Bronchial epithelial cell (primary cell): Measurements from ENCODE around the gene PSEN2. TPM values are rescaled to one million over a fixed set of nuclear protein-coding genes. Genes with fewer than 3 reads are reported as not detected.
A peak's percentile ranks its signal among the peaks of the same experiment; 100 is the strongest.

ENCODE experiments used
- DNase-seq: peaks from one replicate; pipeline ENCODE4 v3.0.0-alpha.2; 2010; ENCODE audit warnings: low read depth
- FAIRE-seq: peaks from 2 replicates; lab custom pipeline; 2011; peaks lifted over from hg19 to GRCh38; lab: Jason Lieb, UNC
- H3K27me3 ChIP-seq: 2 replicates; pipeline ENCODE4 v1.5.1; 2011; ENCODE audit warnings: low read length; ENCODE audit not compliant: control insufficient read depth, insufficient read depth
- H3K36me3 ChIP-seq: 2 replicates; pipeline ENCODE4 v1.5.1; 2011; ENCODE audit warnings: low read length; ENCODE audit not compliant: control insufficient read depth, insufficient read depth
- H3K4me3 ChIP-seq: 2 replicates; pipeline ENCODE4 v1.5.1; 2011; ENCODE audit warnings: mild to moderate bottlenecking, low read depth, low read length, control low read depth
- total RNA-seq: library from RNA; depleted of rRNA; stranded (reverse); fragments of >200 nt; gene quantifications from 2 replicates; pipeline ENCODE4 v1.2.1, GENCODE V29; 2014
- TF ChIP-seq, protein P1 (sequence below): IDR thresholded peaks from 2 replicates; pipeline ENCODE4 v1.5.1; 2011; ENCODE audit warnings: mild to moderate bottlenecking, moderate library complexity, low read length, control low read depth, inconsistent platforms; ENCODE audit not compliant: insufficient read depth, severe bottlenecking

The PSEN2 gene
- total RNA-seq: 20.3 and 20.6 TPM in 2 replicates

DNA sequence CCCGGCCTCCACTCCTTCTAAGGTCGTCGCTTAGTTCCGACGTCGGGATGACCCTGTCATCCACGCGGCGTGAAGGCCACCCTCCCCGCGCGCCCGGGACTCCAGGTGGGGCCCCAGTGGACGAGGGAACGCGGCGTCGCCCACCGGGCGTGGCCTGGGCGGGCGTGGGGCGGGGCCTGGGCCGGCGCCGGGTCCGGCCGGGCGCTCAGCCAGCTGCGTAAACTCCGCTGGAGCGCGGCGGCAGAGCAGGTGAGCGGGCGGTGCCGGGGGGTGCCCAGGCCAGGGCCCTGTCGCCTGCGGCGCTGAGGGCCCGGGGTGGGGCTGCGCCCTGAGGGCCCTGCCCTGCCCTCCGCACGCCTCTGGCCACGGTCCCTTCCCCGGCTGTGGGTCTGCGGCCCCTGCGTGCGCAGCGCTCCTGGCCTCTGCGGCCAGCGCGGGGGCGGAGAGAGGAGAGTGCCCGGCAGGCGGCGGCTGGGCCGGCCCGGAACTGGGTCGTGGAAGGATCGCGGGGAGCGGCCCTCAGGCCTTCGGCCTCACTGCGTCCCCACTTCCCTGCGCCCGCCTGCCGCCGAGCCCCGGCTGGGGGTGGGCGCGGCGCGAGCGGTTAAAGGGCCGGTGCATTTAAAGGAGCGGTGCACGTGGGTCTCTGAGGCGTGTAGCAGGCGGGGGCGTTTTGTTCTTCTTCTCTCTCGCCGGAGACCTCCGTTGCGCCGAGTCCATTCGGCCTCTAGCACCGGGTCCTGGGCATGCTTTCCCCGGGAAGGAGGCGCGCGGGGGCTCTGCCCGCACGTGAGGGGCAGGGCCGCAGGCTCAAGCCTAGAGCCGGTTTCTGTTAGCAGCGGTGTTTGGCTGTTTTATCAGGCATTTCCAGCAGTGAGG lies at the start of gene PSEN2:
Gene PSEN2 (plus strand): TSS at position 216 of the 879 bp plus-strand sequence. CDS start 11,292 bp downstream, outside the sequence.
- peak within 1 kb of the TSS; percentile 57 for H3K4me3 ChIP-seq
- no peaks in the 10 kb centered on the region for H3K36me3 ChIP-seq
- no peak for FAIRE-seq
- no peaks in the 10 kb centered on the region for H3K27me3 ChIP-seq
- TF ChIP-seq, protein P1, sequence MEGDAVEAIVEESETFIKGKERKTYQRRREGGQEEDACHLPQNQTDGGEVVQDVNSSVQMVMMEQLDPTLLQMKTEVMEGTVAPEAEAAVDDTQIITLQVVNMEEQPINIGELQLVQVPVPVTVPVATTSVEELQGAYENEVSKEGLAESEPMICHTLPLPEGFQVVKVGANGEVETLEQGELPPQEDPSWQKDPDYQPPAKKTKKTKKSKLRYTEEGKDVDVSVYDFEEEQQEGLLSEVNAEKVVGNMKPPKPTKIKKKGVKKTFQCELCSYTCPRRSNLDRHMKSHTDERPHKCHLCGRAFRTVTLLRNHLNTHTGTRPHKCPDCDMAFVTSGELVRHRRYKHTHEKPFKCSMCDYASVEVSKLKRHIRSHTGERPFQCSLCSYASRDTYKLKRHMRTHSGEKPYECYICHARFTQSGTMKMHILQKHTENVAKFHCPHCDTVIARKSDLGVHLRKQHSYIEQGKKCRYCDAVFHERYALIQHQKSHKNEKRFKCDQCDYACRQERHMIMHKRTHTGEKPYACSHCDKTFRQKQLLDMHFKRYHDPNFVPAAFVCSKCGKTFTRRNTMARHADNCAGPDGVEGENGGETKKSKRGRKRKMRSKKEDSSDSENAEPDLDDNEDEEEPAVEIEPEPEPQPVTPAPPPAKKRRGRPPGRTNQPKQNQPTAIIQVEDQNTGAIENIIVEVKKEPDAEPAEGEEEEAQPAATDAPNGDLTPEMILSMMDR: peak; percentile 25
- DNase-seq: peak; percentile 12

DNA sequence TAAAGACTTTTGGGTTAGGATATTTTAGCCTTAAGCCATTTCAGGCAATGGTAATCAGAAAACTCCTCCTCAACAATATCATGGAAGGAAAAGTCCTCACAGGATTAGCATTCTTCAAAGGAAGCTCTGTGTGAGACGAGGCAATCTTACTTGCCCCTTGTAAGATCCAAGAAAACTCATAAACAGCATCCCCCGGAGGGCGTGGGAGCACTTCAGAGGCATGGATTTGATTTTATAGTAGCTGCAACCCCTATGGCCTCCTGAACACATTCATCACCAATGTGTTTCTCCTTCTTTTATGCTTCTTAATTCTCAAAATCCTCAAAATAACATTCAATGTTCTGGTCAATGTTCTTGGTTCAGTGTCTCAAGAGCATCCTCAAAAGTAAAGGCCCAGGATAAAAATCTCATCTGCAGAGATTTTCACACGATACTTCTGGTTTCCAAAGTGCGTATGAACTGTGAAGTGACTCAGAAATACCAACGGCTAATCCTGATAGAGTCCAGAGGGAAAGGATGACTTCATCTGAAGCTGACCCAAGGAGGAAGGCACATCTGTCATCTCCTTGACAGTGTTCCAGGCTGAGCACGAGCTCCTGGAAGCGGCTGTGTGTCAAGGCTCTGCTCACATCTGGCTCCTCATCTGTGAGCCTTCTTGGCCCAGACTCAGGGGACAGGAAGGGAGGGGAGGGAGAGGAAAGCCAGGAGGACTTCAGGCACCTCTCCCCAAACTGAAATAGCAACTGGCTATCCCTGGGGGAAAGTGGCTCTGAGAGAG lies 49.3 kb upstream of the PSEN2 start:
- H3K27me3 ChIP-seq: no peaks in the 10 kb centered on the region
- H3K36me3 ChIP-seq: no peaks in the 10 kb centered on the region
- peak; percentile 95 for DNase-seq
- FAIRE-seq: peak; percentile 77
- TF ChIP-seq, protein P1: no peak
- H3K4me3 ChIP-seq: no peak overlapping the region

DNA sequence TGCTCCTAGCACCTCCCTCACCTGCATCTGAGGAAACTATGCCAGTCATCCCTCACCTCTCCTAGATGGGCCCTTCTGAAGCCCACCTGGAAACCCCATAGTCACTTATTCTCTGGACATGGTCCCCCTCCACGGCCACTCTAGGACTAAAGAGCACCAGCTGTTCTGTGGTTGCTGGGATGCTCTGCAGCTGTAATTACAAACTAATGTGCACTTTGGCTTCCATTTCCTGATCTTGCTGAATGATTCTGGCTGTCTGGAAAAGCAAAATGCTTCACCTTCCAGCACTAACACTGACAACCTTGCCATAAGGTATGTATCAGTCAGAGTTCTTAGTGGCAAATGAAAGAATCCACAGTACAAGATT lies 48.7 kb upstream of the PSEN2 start:
- Histone ChIP-seq H3K4me3 (no peak overlapping the region), H3K36me3 (no peaks in the 10 kb centered on the region), H3K27me3 (no peaks in the 10 kb centered on the region)
- DNase-seq (no peak), FAIRE-seq (no peak)
- TF ChIP-seq, protein P1: no peak

DNA sequence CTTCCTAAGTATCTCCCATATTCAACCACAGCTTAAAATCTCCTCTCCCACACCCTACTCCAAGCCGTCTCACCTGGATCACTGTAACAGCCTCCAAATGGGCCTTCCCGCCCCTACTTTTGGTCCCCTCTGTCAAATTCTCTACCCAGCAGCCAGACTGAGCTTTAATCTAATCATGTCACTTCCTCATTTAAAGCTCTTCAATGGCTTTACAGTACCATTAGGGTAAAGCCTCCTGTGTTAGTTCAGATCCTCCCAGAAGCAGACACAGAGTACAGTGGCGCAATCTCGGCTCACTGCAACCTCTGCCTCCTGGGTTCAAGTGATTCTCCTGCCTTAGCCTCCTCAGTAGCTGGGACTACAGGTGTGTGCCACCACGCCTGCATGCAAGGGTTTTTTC lies 46.8 kb upstream of the PSEN2 start:
- H3K4me3 ChIP-seq: no peak overlapping the region
- DNase-seq (no peak), FAIRE-seq (no peak)
- H3K27me3 ChIP-seq: no peaks in the 10 kb centered on the region
- no peaks in the 10 kb centered on the region for H3K36me3 ChIP-seq
- TF ChIP-seq, protein P1: no peak

DNA sequence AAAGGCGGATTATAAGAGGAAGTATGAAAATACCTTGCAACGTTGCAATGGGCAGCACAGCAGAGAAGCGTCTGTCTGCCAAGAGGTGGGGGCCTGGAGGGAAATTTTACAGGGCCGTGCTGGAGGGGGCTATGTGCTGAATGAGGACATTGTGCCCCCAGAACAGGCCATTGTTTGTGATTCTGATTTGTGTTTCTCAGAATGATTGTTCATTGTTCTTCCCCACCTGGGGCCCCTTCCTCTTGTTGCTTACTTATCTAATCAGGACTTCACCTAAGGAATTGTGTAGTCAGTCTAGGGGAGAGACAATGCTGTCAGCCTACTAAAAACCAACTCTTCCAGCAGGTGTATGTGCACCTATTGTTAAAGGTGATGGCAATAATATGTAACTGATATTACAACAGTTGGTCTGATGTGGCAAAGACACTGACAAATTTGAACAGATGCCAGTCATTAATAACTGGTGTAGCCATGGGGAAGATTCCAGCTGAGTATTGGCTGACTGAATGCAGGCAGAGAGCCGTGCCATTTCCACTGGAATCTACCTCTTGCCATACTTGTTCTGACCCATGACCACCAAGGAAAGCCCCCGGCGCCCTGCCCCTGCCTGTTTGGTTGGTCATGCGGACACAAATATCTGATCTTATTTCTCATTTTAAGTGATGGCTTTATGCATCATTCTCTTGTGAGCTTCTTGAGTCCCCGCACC lies 45.2 kb upstream of the PSEN2 start:
- TF ChIP-seq, protein P1: no peak
- no peak for DNase-seq
- no peaks in the 10 kb centered on the region for H3K36me3 ChIP-seq
- no peak overlapping the region for H3K4me3 ChIP-seq
- no peak for FAIRE-seq
- no peaks in the 10 kb centered on the region for H3K27me3 ChIP-seq
